Measurements from ENCODE around the gene ATP6V0A4. TPM values are rescaled to one million over a fixed set of nuclear protein-coding genes. Genes with fewer than 3 reads are reported as not detected.

ATP6V0A4 gene
- total RNA-seq, 4 donors from 2014 or later = not detected

GRCh38 chr7:138665249-138665648 is 132.7 kb downstream of the ATP6V0A4 start:
- no peak for TF ChIP-seq CTCF (IDR thresholded peaks at IDR 0.05)
- TF ChIP-seq POLR2A (IDR thresholded peaks at IDR 0.05) = no peak
- TF ChIP-seq EP300 (IDR thresholded peaks at IDR 0.05) = no peak
- H3K27ac ChIP-seq = no peak overlapping the region

DNA sequence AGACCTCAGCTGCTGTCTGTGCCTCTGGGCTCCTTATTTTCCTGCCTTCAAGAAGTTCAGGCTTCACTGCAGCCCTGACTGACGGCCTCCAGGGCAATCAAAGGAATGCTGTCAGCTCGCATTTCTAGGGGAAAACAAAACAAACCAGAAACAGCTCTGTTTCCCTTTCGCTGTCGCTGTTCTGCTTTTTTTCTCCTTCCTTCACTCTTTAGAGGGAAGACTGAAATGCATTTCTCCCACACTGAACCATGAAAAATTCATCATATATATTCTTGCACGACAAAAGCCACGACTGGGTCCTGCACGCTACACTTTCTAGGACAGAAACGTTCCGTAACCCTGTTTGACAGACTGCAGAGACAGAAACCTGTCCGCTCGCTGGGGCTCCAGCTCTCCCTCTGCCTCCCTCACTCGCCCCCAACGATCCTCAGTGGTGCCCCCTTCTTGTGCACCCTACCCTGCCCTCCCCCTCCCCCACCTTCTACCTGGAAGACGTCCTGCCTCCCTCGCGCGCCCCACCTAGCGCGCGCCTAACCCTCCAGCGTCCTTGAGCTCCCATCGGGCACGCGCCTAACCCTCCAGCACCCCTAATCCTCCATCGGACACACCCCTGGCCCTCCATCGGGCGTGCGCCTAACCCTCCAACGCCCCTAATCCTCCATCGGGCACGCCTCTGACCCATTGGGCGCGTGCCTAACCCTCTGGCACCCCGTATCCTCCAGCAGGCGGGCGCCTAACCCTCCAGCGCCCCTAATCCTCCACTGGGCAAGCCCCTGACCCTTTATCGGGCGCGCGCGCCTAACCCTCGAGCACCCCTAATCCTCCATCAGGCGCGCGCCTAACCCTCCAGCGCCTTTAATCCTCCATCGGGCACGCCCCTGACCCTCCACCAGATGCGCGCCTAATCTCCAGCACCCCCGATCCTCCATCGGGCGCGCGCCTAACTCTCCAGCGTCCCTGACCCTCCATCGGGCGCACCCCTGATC is 134.0 kb downstream of the ATP6V0A4 start:
- DNase-seq (ENCODE audit: low spot score in 2 of 2) = no peak
- WGBS, 2 donors = 44% methylated on average over 59 of the region's 59 CpGs
- TF ChIP-seq CTCF (IDR thresholded peaks at IDR 0.05) (no peak), POLR2A (IDR thresholded peaks at IDR 0.05) (no peak), EP300 (IDR thresholded peaks at IDR 0.05) (no peak)
- no peak overlapping the region for H3K27ac ChIP-seq
- peak overlapping the region in 3 of 4 donors; percentile 8 to 44 (median 18) for H3K4me3 ChIP-seq
- peaks cover 0 to 6% (median 0%) of the 10 kb centered on the region in 4 donors for H3K9me3 ChIP-seq
- peaks cover 0 to 8% (median 0%) of the 10 kb centered on the region in 4 donors for H3K4me1 ChIP-seq
- peaks cover 0 to 6% of the 10 kb centered on the region in 2 donors for H3K27me3 ChIP-seq
- H3K36me3 ChIP-seq = no peaks in the 10 kb centered on the region

More at GRCh38 chr7:138665249-138665648, 132.7 kb downstream of the ATP6V0A4 start:
- 74 to 75% methylated on average over 4 of the region's 4 CpGs for WGBS, 2 donors
- peaks cover 0 to 6% of the 10 kb centered on the region in 2 donors for H3K27me3 ChIP-seq
- H3K9me3 ChIP-seq = peaks cover 0 to 6% (median 0%) of the 10 kb centered on the region in 4 donors
- no peak for DNase-seq (ENCODE audit: low spot score in 2 of 2)
- H3K4me1 ChIP-seq = peaks cover 0 to 8% (median 0%) of the 10 kb centered on the region in 4 donors
- H3K36me3 ChIP-seq = no peaks in the 10 kb centered on the region
- H3K4me3 ChIP-seq = no peak overlapping the region

GRCh38 chr7:138662991-138663320 is 135.0 kb downstream of the ATP6V0A4 start:
- TF ChIP-seq CTCF (IDR thresholded peaks at IDR 0.05) (no peak), EP300 (IDR thresholded peaks at IDR 0.05) (no peak), POLR2A (IDR thresholded peaks at IDR 0.05) (no peak)
- peaks cover 0 to 6% (median 0%) of the 10 kb centered on the region in 4 donors for H3K9me3 ChIP-seq
- no peak overlapping the region for H3K27ac ChIP-seq
- no peak overlapping the region for H3K4me3 ChIP-seq
- WGBS, 2 donors = 77 to 80% methylated on average over 6 of the region's 6 CpGs
- peaks cover 0 to 8% (median 0%) of the 10 kb centered on the region in 4 donors for H3K4me1 ChIP-seq
- no peaks in the 10 kb centered on the region for H3K36me3 ChIP-seq
- H3K27me3 ChIP-seq = peaks cover 0 to 6% of the 10 kb centered on the region in 2 donors
- no peak for DNase-seq (ENCODE audit: low spot score in 2 of 2)

DNA sequence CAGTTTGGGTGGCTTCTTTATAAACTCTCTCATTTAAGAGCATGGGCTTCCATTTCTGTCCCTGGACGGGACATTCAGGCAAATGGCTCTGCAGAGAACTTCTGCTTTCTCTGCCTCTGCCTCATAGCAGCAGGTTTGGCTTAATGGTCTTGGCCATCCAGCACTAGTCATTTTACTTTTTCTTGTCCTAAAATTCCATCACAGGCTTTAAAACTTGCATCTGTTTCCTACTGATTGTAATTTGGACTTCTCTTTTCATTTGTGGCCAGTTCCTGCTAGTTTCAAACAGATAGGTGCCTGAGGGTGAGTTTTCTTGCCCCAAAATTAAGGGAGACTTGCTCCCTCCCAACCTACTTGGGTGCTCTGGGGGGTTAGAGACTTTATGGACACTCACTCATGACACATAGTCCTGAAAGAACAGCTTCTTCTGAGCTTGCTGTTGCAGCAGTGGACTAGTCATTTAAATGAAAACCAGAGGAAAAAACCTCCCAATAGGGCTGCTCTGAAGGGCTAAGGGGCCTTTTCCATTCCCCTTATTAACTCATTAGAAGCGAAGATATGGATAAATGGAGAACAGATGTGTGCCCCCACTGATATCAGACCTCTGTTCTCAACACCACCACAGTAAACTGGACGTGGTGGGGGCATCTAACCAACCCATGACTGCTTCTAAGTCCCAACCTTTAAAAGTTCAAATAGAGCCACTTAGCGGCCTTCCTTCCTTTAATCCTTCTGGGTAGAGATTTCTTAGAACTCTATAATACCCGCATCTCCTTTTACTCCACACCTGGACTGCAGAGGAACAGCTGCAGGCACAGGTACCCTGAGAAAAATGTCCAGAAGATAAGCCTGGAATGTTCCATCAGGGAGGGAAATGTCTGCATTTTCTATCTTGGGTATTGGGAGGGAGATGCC is 135.7 kb downstream of the ATP6V0A4 start:
- Histone ChIP-seq H3K36me3 (no peaks in the 10 kb centered on the region), H3K9me3 (peaks cover 0 to 6% (median 0%) of the 10 kb centered on the region in 4 donors), H3K27ac (no peak overlapping the region), H3K4me1 (peaks cover 0 to 8% (median 0%) of the 10 kb centered on the region in 4 donors), H3K4me3 (no peak overlapping the region), H3K27me3 (peaks cover 0 to 6% of the 10 kb centered on the region in 2 donors)
- TF ChIP-seq EP300 (IDR thresholded peaks at IDR 0.05) (no peak), POLR2A (IDR thresholded peaks at IDR 0.05) (no peak), CTCF (IDR thresholded peaks at IDR 0.05) (no peak)
- DNase-seq (ENCODE audit: low spot score in 2 of 2) = no peak
- 72 to 78% methylated on average over 5 of the region's 5 CpGs for WGBS, 2 donors

Data from tibial nerve (tissue), 4 donors.